Coronary artery (tissue), 2 donors: ENCODE data around the gene TMEM218.
"Not testable (repeated sequence)": the region's sequence is repeated elsewhere in the genome, so short reads cannot be mapped to it uniquely, and the experiment has no call there.

Experiments used
- DNase-seq: peaks from one replicate; pipeline ENCODE4 v3.0.0-alpha.2; 2017; ENCODE audit warnings: low spot score
- H3K27ac ChIP-seq, 2 donors: fragments of 200-600 bp; sonication (generic); one replicate each; pipeline ENCODE4 v1.5.1; 2016 to 2019
- H3K4me3 ChIP-seq: fragments of 200-600 bp; sonication (generic); 2 replicates; pipeline ENCODE4 v1.5.1; 2016; ENCODE audit warnings: mild to moderate bottlenecking, moderate library complexity
- TF ChIP-seq, protein P1 (sequence below): fragments of 200-600 bp; sonication (generic); IDR thresholded peaks from one replicate; pipeline ENCODE4 v1.5.1; 2019; ENCODE audit warnings: antibody characterized with exemption

Gene TMEM218

DNA sequence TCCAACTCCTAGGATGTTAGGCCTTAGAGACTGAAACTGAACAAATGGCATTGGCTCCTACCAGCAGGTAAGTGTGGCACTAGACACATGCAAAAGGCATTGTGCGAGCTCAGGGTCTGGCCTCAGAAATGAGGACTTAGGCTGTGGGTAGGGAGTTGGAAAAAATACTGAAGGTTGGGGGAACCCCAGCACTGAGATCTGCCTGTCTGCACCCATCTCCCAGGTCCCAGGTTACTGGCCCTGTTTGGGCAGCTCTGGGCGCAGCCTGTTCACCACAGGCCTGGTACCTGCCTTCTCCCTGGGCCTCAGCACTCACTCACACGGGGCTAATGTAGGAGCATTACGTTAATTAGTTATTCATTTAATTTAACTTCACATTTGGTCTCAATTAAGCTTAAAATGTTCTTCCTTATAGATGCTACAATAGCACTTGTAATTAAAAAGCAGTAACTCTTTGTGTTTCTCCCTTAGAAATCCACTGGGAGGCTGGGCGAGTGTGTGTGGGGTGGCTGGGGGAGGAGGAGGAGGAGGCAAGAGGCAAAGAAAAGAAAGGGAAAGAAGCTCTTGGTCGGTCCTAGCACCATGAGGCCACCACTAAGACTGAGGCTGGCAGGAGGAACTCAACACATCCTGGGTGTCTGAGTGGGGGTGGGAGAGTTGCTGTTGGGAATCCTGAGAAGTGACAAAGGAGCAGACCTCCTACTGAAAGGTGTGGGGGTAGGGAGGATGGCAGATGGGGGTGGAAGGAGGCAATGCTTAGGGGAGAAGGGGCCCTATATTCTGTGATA is 19.4 kb downstream of the TMEM218 start:
- no peak for DNase-seq
- TF ChIP-seq, protein P1, sequence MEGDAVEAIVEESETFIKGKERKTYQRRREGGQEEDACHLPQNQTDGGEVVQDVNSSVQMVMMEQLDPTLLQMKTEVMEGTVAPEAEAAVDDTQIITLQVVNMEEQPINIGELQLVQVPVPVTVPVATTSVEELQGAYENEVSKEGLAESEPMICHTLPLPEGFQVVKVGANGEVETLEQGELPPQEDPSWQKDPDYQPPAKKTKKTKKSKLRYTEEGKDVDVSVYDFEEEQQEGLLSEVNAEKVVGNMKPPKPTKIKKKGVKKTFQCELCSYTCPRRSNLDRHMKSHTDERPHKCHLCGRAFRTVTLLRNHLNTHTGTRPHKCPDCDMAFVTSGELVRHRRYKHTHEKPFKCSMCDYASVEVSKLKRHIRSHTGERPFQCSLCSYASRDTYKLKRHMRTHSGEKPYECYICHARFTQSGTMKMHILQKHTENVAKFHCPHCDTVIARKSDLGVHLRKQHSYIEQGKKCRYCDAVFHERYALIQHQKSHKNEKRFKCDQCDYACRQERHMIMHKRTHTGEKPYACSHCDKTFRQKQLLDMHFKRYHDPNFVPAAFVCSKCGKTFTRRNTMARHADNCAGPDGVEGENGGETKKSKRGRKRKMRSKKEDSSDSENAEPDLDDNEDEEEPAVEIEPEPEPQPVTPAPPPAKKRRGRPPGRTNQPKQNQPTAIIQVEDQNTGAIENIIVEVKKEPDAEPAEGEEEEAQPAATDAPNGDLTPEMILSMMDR, result no peak
- no peak overlapping the region for H3K27ac ChIP-seq
- no peak overlapping the region for H3K4me3 ChIP-seq

DNA sequence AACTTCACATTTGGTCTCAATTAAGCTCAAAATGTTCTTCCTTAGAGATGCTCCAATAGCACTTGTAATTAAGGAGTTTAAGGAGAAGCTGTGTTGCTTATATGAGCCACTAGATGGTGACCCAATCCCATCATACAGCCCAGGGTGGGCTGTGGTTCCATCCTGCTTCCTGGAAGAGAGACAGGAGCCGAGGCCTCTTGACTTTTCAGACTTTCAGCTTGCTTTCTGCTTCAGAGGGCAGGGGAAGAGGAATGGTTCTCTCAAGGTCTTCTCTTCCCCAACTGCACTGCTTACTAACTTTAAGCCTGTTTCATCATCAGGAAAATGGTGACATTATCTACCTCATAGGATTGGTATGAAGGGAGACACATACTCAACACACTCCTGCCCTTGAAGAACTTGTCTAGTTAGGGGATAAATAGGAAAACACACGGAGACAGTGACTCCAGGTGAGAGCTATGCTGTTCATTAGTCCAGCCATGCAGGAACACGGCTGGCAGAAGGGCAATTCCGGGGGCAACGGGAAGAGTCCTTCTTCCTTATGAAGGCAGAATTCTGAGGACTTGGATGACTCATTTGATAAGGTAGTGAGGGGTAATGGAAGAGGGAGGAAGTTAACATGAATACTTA is 20.1 kb downstream of the TMEM218 start:
- no peak overlapping the region for H3K27ac ChIP-seq
- TF ChIP-seq, protein P1, result peak; percentile 47
- H3K4me3 ChIP-seq, result no peak overlapping the region
- no peak for DNase-seq

DNA sequence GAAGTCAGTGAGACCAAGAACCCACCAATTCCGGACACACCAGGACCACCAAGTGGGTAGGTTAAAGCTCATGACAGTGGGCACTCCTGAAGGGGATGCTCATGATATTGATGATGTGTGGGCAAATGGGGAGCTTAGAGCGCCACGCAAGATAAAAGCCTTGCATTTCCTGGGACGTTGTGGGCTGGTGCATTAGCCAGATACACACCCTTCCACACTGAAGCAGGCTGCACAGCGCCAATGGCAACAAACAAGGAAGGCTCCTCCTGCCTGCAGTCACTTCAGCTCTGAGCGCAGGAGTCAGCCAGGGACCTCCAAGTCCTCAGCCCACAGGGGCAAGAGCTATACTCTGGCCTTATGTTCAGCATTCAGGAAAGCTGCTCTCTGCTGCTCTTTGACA is 20.6 kb downstream of the TMEM218 start:
- DNase-seq, result no peak
- TF ChIP-seq, protein P1, result no peak
- no peak overlapping the region for H3K27ac ChIP-seq
- no peak overlapping the region for H3K4me3 ChIP-seq

DNA sequence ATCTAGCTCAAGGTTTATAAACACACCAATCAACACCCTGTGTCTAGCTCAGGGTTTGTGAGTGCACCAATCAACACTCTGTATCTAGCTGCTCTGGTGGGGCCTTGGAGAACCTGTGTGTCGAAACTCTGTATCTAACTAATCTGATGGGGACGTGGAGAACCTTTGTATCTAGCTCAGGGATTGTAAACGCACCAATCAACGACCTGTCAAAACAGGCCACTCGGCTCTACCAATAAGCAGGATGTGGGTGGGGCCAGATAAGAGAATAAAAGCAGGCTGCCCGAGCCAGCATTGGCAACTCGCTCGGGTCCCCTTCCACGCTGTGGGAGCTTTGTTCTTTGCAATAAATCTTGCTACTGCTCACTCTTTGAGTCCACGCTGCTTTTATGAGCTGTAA is 21.3 kb downstream of the TMEM218 start:
- not testable (repeated sequence) for H3K4me3 ChIP-seq, H3K27ac ChIP-seq, DNase-seq

DNA sequence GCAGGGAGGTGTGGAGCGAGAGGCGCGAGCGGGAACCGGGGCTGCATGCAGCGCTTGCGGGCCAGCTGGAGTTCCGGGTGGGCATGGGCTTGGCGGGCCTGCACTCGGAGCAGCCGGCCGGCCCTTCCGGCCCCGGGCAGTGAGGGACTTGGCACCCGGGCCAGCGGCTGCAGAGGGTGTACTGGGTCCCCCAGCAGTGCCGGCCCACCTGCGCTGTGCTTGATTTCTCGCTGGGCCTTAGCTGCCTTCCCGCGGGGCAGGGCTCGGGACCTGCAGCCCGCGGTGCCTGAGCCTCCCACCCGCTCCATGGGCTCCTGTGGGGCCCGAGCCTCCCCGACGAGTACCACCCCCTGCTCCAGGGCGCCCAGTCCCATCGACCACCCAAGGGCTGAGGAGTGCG is 21.9 kb downstream of the TMEM218 start:
- H3K27ac ChIP-seq, H3K4me3 ChIP-seq, DNase-seq: not testable (repeated sequence)

DNA sequence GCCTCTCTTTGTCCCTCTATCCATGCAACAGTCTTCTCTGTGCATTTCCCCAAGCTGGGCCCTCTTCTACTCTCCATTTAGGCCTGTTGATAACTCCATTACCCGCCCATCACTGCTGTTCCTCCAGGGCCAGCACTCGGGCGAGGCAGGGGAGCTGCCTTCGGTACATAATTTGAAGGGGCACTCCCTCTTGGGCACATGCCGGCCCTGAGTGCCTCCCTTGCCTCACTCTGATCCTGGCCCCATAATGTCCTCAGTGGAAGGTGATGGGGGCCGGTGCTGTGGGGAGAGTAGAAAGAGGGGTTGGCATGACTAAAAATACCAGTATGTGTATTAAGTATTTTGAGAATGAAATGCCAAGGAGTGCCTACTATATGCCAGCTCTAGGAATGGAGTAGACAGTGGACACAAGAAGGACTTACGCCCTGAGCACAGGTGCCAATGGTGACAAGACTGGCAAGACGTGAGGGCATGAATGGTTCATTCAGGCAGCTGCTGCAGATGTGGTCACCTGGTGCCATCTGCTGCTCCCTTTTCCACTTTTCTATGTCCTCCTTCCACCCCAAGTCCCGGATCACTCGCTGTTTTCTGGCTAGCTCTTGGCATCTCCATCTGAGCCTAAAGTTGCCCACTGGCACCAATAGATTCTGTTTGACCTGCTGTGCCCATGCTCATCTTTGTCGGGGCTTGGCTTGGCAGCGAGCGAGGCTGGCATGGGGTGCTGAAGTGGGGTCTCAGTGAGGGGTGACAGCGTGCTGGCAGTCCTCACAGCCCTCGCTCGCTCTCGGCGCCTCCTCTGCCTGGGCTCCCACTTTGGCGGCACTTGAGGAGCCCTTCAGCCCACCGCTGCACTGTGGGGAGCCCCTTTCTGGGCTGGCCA is 22.6 kb downstream of the TMEM218 start:
- Histone ChIP-seq H3K27ac (no peak overlapping the region), H3K4me3 (no peak overlapping the region)
- no peak for DNase-seq
- TF ChIP-seq, protein P1, result no peak

DNA sequence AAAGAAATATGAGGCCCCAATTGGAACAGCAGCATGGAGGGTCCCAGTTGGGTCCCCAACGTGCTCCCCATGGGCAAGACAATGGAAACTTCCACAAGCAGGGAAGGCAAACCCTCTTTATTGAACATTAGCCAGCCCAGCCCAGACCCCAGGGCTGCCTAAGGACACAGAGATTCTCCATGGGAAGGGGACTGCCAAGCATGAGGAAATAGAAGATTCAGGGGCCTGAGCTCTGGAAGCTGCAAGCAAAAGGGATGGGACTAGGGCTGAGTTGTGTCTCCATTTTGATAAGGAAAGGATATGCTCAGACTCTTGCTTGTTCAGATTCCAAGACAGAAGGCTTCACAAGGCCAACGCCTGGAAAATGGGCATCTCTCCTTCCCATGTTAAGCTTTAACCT is 23.3 kb downstream of the TMEM218 start:
- TF ChIP-seq, protein P1, result no peak
- no peak for DNase-seq
- Histone ChIP-seq H3K4me3 (no peak overlapping the region), H3K27ac (no peak overlapping the region)
